22Rv1 (cell line): Measurements from ENCODE around the gene ATP8B3.

Experiments used
- H3K27ac ChIP-seq: fragments of 450-650 bp; 2 replicates; pipeline ENCODE4 v1.5.1; 2017
- CTCF ChIP-seq: fragments of 450-650 bp; IDR thresholded peaks from 2 replicates; pipeline ENCODE4 v1.5.1; 2017; ENCODE audit warnings: mild to moderate bottlenecking
- ZFX ChIP-seq: fragments of 450-650 bp; IDR thresholded peaks from 2 replicates; pipeline ENCODE4 v1.6.1; 2017; ENCODE audit warnings: antibody characterized with exemption, borderline replicate concordance

The ATP8B3 gene

GRCh38 chr19:1840541-1841115, 28.6 kb upstream of the ATP8B3 start:
- no peak overlapping the region for H3K27ac ChIP-seq
- TF ChIP-seq CTCF = no peak
- no peak for TF ChIP-seq ZFX

GRCh38 chr19:1839658-1840540, 27.8 kb upstream of the ATP8B3 start:
- no peak for TF ChIP-seq ZFX
- no peak for TF ChIP-seq CTCF
- no peak overlapping the region for H3K27ac ChIP-seq

- H3K27ac ChIP-seq = no peak overlapping the region
- TF ChIP-seq ZFX = no peak
- peak; percentile 98 for TF ChIP-seq CTCF
These were observed 25.6 kb upstream of the ATP8B3 start for GRCh38 chr19:1837625-1838105.

- H3K27ac ChIP-seq = no peak overlapping the region
- TF ChIP-seq ZFX (no peak), CTCF (no peak)
These were observed 25.1 kb upstream of the ATP8B3 start for GRCh38 chr19:1837222-1837565.

GRCh38 chr19:1836458-1837221, 24.6 kb upstream of the ATP8B3 start:
- no peak overlapping the region for H3K27ac ChIP-seq
- no peak for TF ChIP-seq ZFX
- no peak for TF ChIP-seq CTCF

GRCh38 chr19:1833540-1833939, 21.5 kb upstream of the ATP8B3 start:
- no peak overlapping the region for H3K27ac ChIP-seq
- TF ChIP-seq CTCF (no peak), ZFX (no peak)
